ENCODE data around the gene NUP98. TPM values are rescaled to one million over a fixed set of nuclear protein-coding genes. Genes with fewer than 3 reads are reported as not detected.

NUP98 gene
- total RNA-seq, 1 experiment from 2014 or later, result 82.4 TPM

GRCh38 chr11:3822312-3822711, 25.0 kb upstream of the NUP98 start:
- intact Hi-C loops (cut with micrococcal nuclease; ENCODE audit: unreplicated experiment), result no loop called here
- Histone ChIP-seq H3K9me3 (ENCODE audit: low read depth, low read length, poor library complexity, severe bottlenecking) (no peaks in the 10 kb centered on the region), H3K4me3 (ENCODE audit: low read depth, low read length, poor library complexity, severe bottlenecking) (no peak overlapping the region), H3K4me1 (ENCODE audit: insufficient read depth, low read length, poor library complexity, severe bottlenecking) (no peaks in the 10 kb centered on the region), H3K27ac (ENCODE audit: low read depth, low read length, poor library complexity, severe bottlenecking) (no peak overlapping the region), H3K36me3 (ENCODE audit: insufficient read depth, low read length, poor library complexity, severe bottlenecking) (no peaks in the 10 kb centered on the region), H3K27me3 (replicated peaks; ENCODE audit: insufficient read depth, low read depth, low read length, poor library complexity) (no peaks in the 10 kb centered on the region)
- TF ChIP-seq EZH2 (IDR thresholded peaks at IDR 0.05; ENCODE audit: borderline replicate concordance, low read depth, low read length, poor library complexity, severe bottlenecking), result no peak
- TF ChIP-seq, protein P1, sequence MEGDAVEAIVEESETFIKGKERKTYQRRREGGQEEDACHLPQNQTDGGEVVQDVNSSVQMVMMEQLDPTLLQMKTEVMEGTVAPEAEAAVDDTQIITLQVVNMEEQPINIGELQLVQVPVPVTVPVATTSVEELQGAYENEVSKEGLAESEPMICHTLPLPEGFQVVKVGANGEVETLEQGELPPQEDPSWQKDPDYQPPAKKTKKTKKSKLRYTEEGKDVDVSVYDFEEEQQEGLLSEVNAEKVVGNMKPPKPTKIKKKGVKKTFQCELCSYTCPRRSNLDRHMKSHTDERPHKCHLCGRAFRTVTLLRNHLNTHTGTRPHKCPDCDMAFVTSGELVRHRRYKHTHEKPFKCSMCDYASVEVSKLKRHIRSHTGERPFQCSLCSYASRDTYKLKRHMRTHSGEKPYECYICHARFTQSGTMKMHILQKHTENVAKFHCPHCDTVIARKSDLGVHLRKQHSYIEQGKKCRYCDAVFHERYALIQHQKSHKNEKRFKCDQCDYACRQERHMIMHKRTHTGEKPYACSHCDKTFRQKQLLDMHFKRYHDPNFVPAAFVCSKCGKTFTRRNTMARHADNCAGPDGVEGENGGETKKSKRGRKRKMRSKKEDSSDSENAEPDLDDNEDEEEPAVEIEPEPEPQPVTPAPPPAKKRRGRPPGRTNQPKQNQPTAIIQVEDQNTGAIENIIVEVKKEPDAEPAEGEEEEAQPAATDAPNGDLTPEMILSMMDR (conservative IDR thresholded peaks at IDR 0.05; ENCODE audit: low read depth, low read length), result no peak
- POLR2A ChIA-PET (ENCODE audit: low non-redundant PET), result no interaction called here
- DNase-seq (ENCODE audit: low spot score), result no peak
- CTCF ChIA-PET, result no interaction called here
- no TSS peak for BruUV-seq (replicated peaks)

- DNase-seq (ENCODE audit: low spot score), result no peak
- BruUV-seq (replicated peaks), result no TSS peak
- H3K4me3 ChIP-seq (ENCODE audit: low read depth, low read length, poor library complexity, severe bottlenecking), result no peak overlapping the region
- H3K9me3 ChIP-seq (ENCODE audit: low read depth, low read length, poor library complexity, severe bottlenecking), result no peaks in the 10 kb centered on the region
- ChIA-PET POLR2A (ENCODE audit: low non-redundant PET) (no interaction called here), CTCF (no interaction called here)
- H3K27ac ChIP-seq (ENCODE audit: low read depth, low read length, poor library complexity, severe bottlenecking), result no peak overlapping the region
- H3K27me3 ChIP-seq (replicated peaks; ENCODE audit: insufficient read depth, low read depth, low read length, poor library complexity), result no peaks in the 10 kb centered on the region
- H3K4me1 ChIP-seq (ENCODE audit: insufficient read depth, low read length, poor library complexity, severe bottlenecking), result no peaks in the 10 kb centered on the region
- H3K36me3 ChIP-seq (ENCODE audit: insufficient read depth, low read length, poor library complexity, severe bottlenecking), result no peaks in the 10 kb centered on the region
- intact Hi-C loops (cut with micrococcal nuclease; ENCODE audit: unreplicated experiment), result no loop called here
- no peak for TF ChIP-seq EZH2 (IDR thresholded peaks at IDR 0.05; ENCODE audit: borderline replicate concordance, low read depth, low read length, poor library complexity, severe bottlenecking)
- TF ChIP-seq, protein P1 (conservative IDR thresholded peaks at IDR 0.05; ENCODE audit: low read depth, low read length), result no peak
Measured at GRCh38 chr11:3820971-3821370, 23.6 kb upstream of the NUP98 start.

DNA sequence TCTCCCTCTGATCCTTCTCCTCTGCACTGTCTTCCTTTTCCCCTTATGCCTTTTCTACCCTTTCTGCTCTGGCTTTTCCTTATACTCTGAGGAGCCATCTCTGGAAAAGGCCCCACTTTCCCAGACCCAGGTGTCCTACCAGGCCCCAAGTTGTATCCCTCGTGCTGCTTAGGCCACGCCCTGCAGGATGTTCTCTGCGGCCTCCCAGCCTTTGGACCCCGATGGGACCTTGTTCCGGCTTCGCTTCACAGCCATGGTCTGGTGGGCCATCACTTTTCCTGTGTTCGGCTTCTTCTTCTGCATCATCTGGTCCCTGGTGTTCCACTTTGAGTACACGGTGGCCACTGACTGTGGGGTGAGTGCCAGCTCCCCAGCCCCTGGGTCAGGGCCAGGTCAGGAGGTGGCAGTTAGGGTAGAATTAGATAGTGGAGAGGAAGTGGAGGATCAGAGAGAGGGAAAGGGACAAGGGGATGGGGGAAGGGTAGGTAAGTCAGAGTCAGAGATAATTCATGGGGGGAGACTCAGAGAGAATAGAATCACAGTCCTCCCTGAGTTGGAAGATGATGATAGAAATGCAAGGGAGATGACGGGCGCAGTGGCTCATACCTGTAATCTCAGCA, 19.9 kb upstream of the NUP98 start:
- TF ChIP-seq EZH2 (IDR thresholded peaks at IDR 0.05; ENCODE audit: borderline replicate concordance, low read depth, low read length, poor library complexity, severe bottlenecking), result no peak
- TF ChIP-seq, protein P1 (conservative IDR thresholded peaks at IDR 0.05; ENCODE audit: low read depth, low read length), result no peak
- no peaks in the 10 kb centered on the region for H3K9me3 ChIP-seq (ENCODE audit: low read depth, low read length, poor library complexity, severe bottlenecking)
- no peak overlapping the region for H3K27ac ChIP-seq (ENCODE audit: low read depth, low read length, poor library complexity, severe bottlenecking)
- no peaks in the 10 kb centered on the region for H3K27me3 ChIP-seq (replicated peaks; ENCODE audit: insufficient read depth, low read depth, low read length, poor library complexity)
- CTCF ChIA-PET, result no interaction called here
- BruUV-seq (replicated peaks), result no TSS peak
- H3K36me3 ChIP-seq (ENCODE audit: insufficient read depth, low read length, poor library complexity, severe bottlenecking), result no peaks in the 10 kb centered on the region
- no peaks in the 10 kb centered on the region for H3K4me1 ChIP-seq (ENCODE audit: insufficient read depth, low read length, poor library complexity, severe bottlenecking)
- DNase-seq (ENCODE audit: low spot score), result no peak
- no peak overlapping the region for H3K4me3 ChIP-seq (ENCODE audit: low read depth, low read length, poor library complexity, severe bottlenecking)
- POLR2A ChIA-PET (ENCODE audit: low non-redundant PET), result no interaction called here
- intact Hi-C loops (cut with micrococcal nuclease; ENCODE audit: unreplicated experiment), result no loop called here

Measured in A673 (cell line).